Heart left ventricle (tissue), 13 donors: ENCODE results near the gene CEP131.

Experiments
- CTCF ChIP-seq, 12 donors: fragments of 200-600 bp; sonication (generic) in 4 of 12; IDR thresholded peaks; one replicate each; pipeline versions ENCODE4 v1.5.0 to v1.8.0; 2018 to 2022; ENCODE audit warnings: antibody characterized with exemption in 12 of 12, mild to moderate bottlenecking in 5 of 12
- POLR2A ChIP-seq, 2 donors: fragments of 450-650 bp; IDR thresholded peaks; one replicate each; pipeline ENCODE4 v1.6.1; 2017; ENCODE audit warnings: antibody characterized with exemption in 2 of 2, mild to moderate bottlenecking in 2 of 2, moderate library complexity in 2 of 2
- donor health status: ischemic (EF 13 %, LVEDD 7.1; RV severe dilation, severe dysfunction).
- donor health status: DM: no; HTN: yes; CAD: no.
- donor health status: DM: no; HTN: no; CAD: no.
- donor health status: ischemic (EF 25% LVEDD 6.9; RV normal size, moderate dysfunction).
- donor health status: ischemic (EF 25% LVEDD 5.7; RV mildly dilated, moderate dysfunction).
- donor health status: ischemic (EF 35%, LVEDD 5.7; RV mildly dilated, moderate dysfunction).
- donor health status: nonischemic (EF 11% LVEDD 7.7; RV severe dilation, severe dysfunction).
- donor health status: DM: yes; HTN: yes; CAD: no.
- donor health status: PGD.
- donor health status: ischemic (EF 29% LVEDD 5.4; RV normal size, mild dysfunction).
- donor health status: nonischemic (EF 23%, LVEDD 6.1; RV moderate dilation, normal function).

GRCh38 chr17:81247339-81247990 is 24.7 kb upstream of the CEP131 start:
- TF ChIP-seq CTCF (IDR thresholded peaks at IDR 0.05) (no peak), POLR2A (IDR thresholded peaks at IDR 0.05) (no peak)
